Neutrophil (primary cell): ENCODE data around the gene GLI1.

Source experiments
- H3K27ac ChIP-seq: fragments of 200-600 bp; sonication (generic); 2 replicates; pipeline ENCODE4 v1.5.1; 2016; ENCODE audit warnings: mild to moderate bottlenecking, moderate library complexity
- H3K27me3 ChIP-seq: fragments of 200-600 bp; sonication (generic); 2 replicates; pipeline ENCODE4 v1.6.0; 2016; ENCODE audit warnings: mild to moderate bottlenecking
- H3K36me3 ChIP-seq: fragments of 200-600 bp; sonication (generic); 2 replicates; pipeline ENCODE4 v1.5.1; 2017
- H3K4me1 ChIP-seq, 2 experiments: fragments of 200-600 bp in 1 of 2; sonication (generic) in 1 of 2; 1 replicate in 1 of 2; 2 replicates in 1 of 2; pipeline versions ENCODE4 v1.5.1 to v1.6.1; 2013 to 2016; ENCODE audit warnings: low read depth in 1 of 2, low read length in 1 of 2, mild to moderate bottlenecking in 1 of 2, moderate library complexity in 1 of 2; ENCODE audit not compliant: control insufficient read depth in 1 of 2, insufficient read depth in 1 of 2
- H3K4me3 ChIP-seq, 2 experiments: fragments of 200-600 bp in 1 of 2; sonication (generic) in 1 of 2; 1 replicate in 1 of 2; 2 replicates in 1 of 2; pipeline ENCODE4 v1.5.1; 2013 to 2016; ENCODE audit warnings: low read depth in 1 of 2, low read length in 1 of 2, mild to moderate bottlenecking in 1 of 2, moderate library complexity in 1 of 2
- H3K9me3 ChIP-seq: fragments of 200-600 bp; sonication (generic); 2 replicates; pipeline ENCODE4 v1.5.1; 2016
- CTCF ChIP-seq: fragments of 200-600 bp; sonication (generic); IDR thresholded peaks from 2 replicates; pipeline ENCODE4 v1.5.1; 2016; ENCODE audit warnings: antibody characterized with exemption

Gene GLI1

GRCh38 chr12:57455374-57456144 lies 4.0 kb upstream of the GLI1 start:
- peaks cover 27 to 32% of the 10 kb centered on the region in 2 experiments for H3K4me1 ChIP-seq
- H3K9me3 ChIP-seq = no peaks in the 10 kb centered on the region
- no peak for TF ChIP-seq CTCF
- H3K4me3 ChIP-seq = no peak overlapping the region
- peaks cover 33% of the 10 kb centered on the region for H3K27me3 ChIP-seq
- H3K36me3 ChIP-seq = no peaks in the 10 kb centered on the region
- no peak overlapping the region for H3K27ac ChIP-seq

GRCh38 chr12:57456145-57456700 lies 3.4 kb upstream of the GLI1 start:
- no peak overlapping the region for H3K4me3 ChIP-seq
- peak; percentile 36 for TF ChIP-seq CTCF
- no peaks in the 10 kb centered on the region for H3K36me3 ChIP-seq
- no peaks in the 10 kb centered on the region for H3K9me3 ChIP-seq
- peaks cover 39% of the 10 kb centered on the region for H3K27me3 ChIP-seq
- H3K4me1 ChIP-seq = peaks cover 34 to 38% of the 10 kb centered on the region in 2 experiments
- no peak overlapping the region for H3K27ac ChIP-seq

- Histone ChIP-seq H3K36me3 (no peaks in the 10 kb centered on the region), H3K27me3 (peaks cover 46% of the 10 kb centered on the region), H3K4me1 (peaks cover 39 to 45% of the 10 kb centered on the region in 2 experiments), H3K9me3 (no peaks in the 10 kb centered on the region), H3K4me3 (no peak overlapping the region), H3K27ac (no peak overlapping the region)
- TF ChIP-seq CTCF = no peak
These were observed 2.7 kb upstream of the GLI1 start for GRCh38 chr12:57456737-57457490.

- Histone ChIP-seq H3K27me3 (peaks cover 53% of the 10 kb centered on the region), H3K4me3 (peak overlapping the region; percentile 89 to 91), H3K9me3 (no peaks in the 10 kb centered on the region), H3K36me3 (peaks cover 6% of the 10 kb centered on the region), H3K27ac (peak overlapping the region; percentile 62), H3K4me1 (peaks cover 49 to 54% of the 10 kb centered on the region in 2 experiments)
- TF ChIP-seq CTCF = no peak
These were observed 925 bp upstream of the GLI1 start for GRCh38 chr12:57458665-57459054.

- Histone ChIP-seq H3K27ac (peak overlapping the region; percentile 62), H3K36me3 (peaks cover 12% of the 10 kb centered on the region), H3K4me1 (peaks cover 49 to 54% of the 10 kb centered on the region in 2 experiments), H3K27me3 (peaks cover 53% of the 10 kb centered on the region), H3K4me3 (peak overlapping the region; percentile 89 to 91), H3K9me3 (no peaks in the 10 kb centered on the region)
- TF ChIP-seq CTCF = peak; percentile 98
These were observed 383 bp upstream of the GLI1 start for GRCh38 chr12:57459055-57459749.
